Sigmoid colon (tissue), 7 donors: ENCODE results near the gene AQR. TPM values are rescaled to one million over a fixed set of nuclear protein-coding genes. Genes with fewer than 3 reads are reported as not detected.

Source experiments
- DNase-seq: peaks from one replicate; pipeline ENCODE4 v3.0.0-alpha.2; 2019
- H3K27ac ChIP-seq, 4 donors: fragments of 200-600 bp; sonication (generic); one replicate each; pipeline ENCODE4 v1.5.1; 2016 to 2019; ENCODE audit warnings: mild to moderate bottlenecking in 1 of 4
- H3K27me3 ChIP-seq, 3 donors: fragments of 200-600 bp; sonication (generic); one replicate each; pipeline ENCODE4 v1.5.1; 2019; ENCODE audit warnings: mild to moderate bottlenecking in 1 of 3
- H3K36me3 ChIP-seq, 4 donors: fragments of 200-600 bp; sonication (generic); one replicate each; pipeline ENCODE4 v1.5.1; 2016 to 2019
- H3K4me1 ChIP-seq, 4 donors: fragments of 200-600 bp; sonication (generic); one replicate each; pipeline ENCODE4 v1.5.1; 2017 to 2019
- H3K4me3 ChIP-seq, 4 donors: fragments of 200-600 bp; sonication (generic); one replicate each; pipeline ENCODE4 v1.5.1; 2017 to 2019; ENCODE audit warnings: mild to moderate bottlenecking in 2 of 4, moderate library complexity in 1 of 4
- H3K9me3 ChIP-seq, 4 donors: fragments of 200-600 bp in 3 of 4; sonication (generic) in 3 of 4; one replicate each; pipeline versions ENCODE4 v1.5.1 to v1.6.1; 2013 to 2019
- CTCF ChIP-seq, 4 experiments: fragments of 450-650 bp in 3 of 4; fragments of 200-600 bp in 1 of 4; IDR thresholded peaks; one replicate each; pipeline ENCODE4 v1.5.1; 2016 to 2019; ENCODE audit warnings: antibody characterized with exemption in 4 of 4, mild to moderate bottlenecking in 3 of 4, moderate library complexity in 2 of 4
- EP300 ChIP-seq, 4 donors: sonication (generic); formaldehyde crosslinking; IDR thresholded peaks; one replicate each; pipeline ENCODE4 v1.6.1; 2017; ENCODE audit warnings: antibody characterized with exemption in 4 of 4
- POLR2A ChIP-seq, 2 donors: fragments of 450-650 bp; IDR thresholded peaks; one replicate each; pipeline ENCODE4 v1.6.1; 2016; ENCODE audit warnings: antibody characterized with exemption in 2 of 2, mild to moderate bottlenecking in 2 of 2, moderate library complexity in 2 of 2
- POLR2AphosphoS5 ChIP-seq, 4 donors: sonication (generic); formaldehyde crosslinking; IDR thresholded peaks; one replicate each; pipeline ENCODE4 v1.6.1; 2017; ENCODE audit warnings: antibody characterized with exemption in 4 of 4
- WGBS, 2 donors: extraction: QIAGEN DNeasy Blood & Tissue Kit; methylation state at CpG; one replicate each; pipeline ENCODE4 v1.1.7; 2013; 5-methylcytosine and 5-hydroxymethylcytosine counted together
- intact Hi-C: fragments of 100-400 bp; cut with DNase I; formaldehyde crosslinking; loops from one replicate; pipeline ENCODE4 v1.15.1; 2023
- polyA plus RNA-seq, 3 donors: library from polyadenylated mRNA; stranded (reverse); fragments of 200-250 nt; gene quantifications; one replicate each; pipeline ENCODE4 v1.2.3, GENCODE V29; 2013
- total RNA-seq, 4 donors: library from RNA; depleted of rRNA; stranded (reverse); fragments of >200 nt; gene quantifications; one replicate each; pipeline ENCODE4 v1.1.0, GENCODE V29; 2016
- donor health status: healthy with polysubstance abuse.
- donor health status: Bipolar disorder and iron deficiency.
- donor health status: healthy.

AQR gene
- total and polyA plus RNA-seq, 7 donors = 3.7 to 24.2 (median 17.4) TPM

GRCh38 chr15:34828145-34828911 lies 141.2 kb downstream of the AQR start:
- Histone ChIP-seq H3K9me3 (no peaks in the 10 kb centered on the region), H3K27me3 (no peaks in the 10 kb centered on the region), H3K36me3 (no peaks in the 10 kb centered on the region), H3K27ac (no peak overlapping the region), H3K4me3 (no peak overlapping the region), H3K4me1 (peaks cover 0 to 8% (median 3%) of the 10 kb centered on the region in 4 donors)
- no peak for TF ChIP-seq CTCF (IDR thresholded peaks at IDR 0.05)
- WGBS, 2 donors = 70 to 82% methylated on average over 5 of the region's 5 CpGs
- DNase-seq = no peak
- intact Hi-C loops = no loop called here

GRCh38 chr15:34821831-34822230 lies 147.7 kb downstream of the AQR start:
- no peak overlapping the region for H3K27ac ChIP-seq
- no peaks in the 10 kb centered on the region for H3K9me3 ChIP-seq
- H3K36me3 ChIP-seq = no peaks in the 10 kb centered on the region
- TF ChIP-seq EP300 (IDR thresholded peaks at IDR 0.05) (no peak), POLR2A (IDR thresholded peaks at IDR 0.05) (no peak), CTCF (IDR thresholded peaks at IDR 0.05) (no peak), POLR2AphosphoS5 (IDR thresholded peaks at IDR 0.05) (no peak)
- H3K4me3 ChIP-seq = no peak overlapping the region
- 70 to 79% methylated on average over 3 of the region's 3 CpGs for WGBS, 2 donors
- H3K4me1 ChIP-seq = peaks cover 0 to 8% (median 3%) of the 10 kb centered on the region in 4 donors
- intact Hi-C loops = no loop called here
- no peak for DNase-seq
- H3K27me3 ChIP-seq = no peaks in the 10 kb centered on the region

GRCh38 chr15:34820110-34820509 lies 149.4 kb downstream of the AQR start:
- TF ChIP-seq POLR2AphosphoS5 (IDR thresholded peaks at IDR 0.05) (no peak), CTCF (IDR thresholded peaks at IDR 0.05) (no peak), EP300 (IDR thresholded peaks at IDR 0.05) (no peak), POLR2A (IDR thresholded peaks at IDR 0.05) (no peak)
- no peaks in the 10 kb centered on the region for H3K27me3 ChIP-seq
- intact Hi-C loops = no loop called here
- H3K36me3 ChIP-seq = no peaks in the 10 kb centered on the region
- WGBS, 2 donors = 76 to 86% methylated on average over 5 of the region's 5 CpGs
- no peaks in the 10 kb centered on the region for H3K9me3 ChIP-seq
- H3K4me1 ChIP-seq = peaks cover 0 to 5% (median 0%) of the 10 kb centered on the region in 4 donors
- no peak overlapping the region for H3K27ac ChIP-seq
- no peak overlapping the region for H3K4me3 ChIP-seq
- no peak for DNase-seq

- Histone ChIP-seq H3K36me3 (no peaks in the 10 kb centered on the region), H3K4me3 (no peak overlapping the region), H3K4me1 (no peaks in the 10 kb centered on the region), H3K9me3 (no peaks in the 10 kb centered on the region), H3K27ac (no peak overlapping the region), H3K27me3 (no peaks in the 10 kb centered on the region)
- intact Hi-C loops = no loop called here
- no peak for DNase-seq
- no peak for TF ChIP-seq POLR2A (IDR thresholded peaks at IDR 0.05)
- 90 to 93% methylated on average over 1 of the region's 1 CpG for WGBS, 2 donors
These were observed 151.0 kb downstream of the AQR start for GRCh38 chr15:34818526-34818925.

- TF ChIP-seq POLR2A (IDR thresholded peaks at IDR 0.05) (no peak), EP300 (IDR thresholded peaks at IDR 0.05) (no peak), CTCF (IDR thresholded peaks at IDR 0.05) (no peak), POLR2AphosphoS5 (IDR thresholded peaks at IDR 0.05) (no peak)
- WGBS, 2 donors = 45 to 65% methylated on average over 1 of the region's 1 CpG
- peaks cover 0 to 3% (median 0%) of the 10 kb centered on the region in 4 donors for H3K4me1 ChIP-seq
- no peak overlapping the region for H3K4me3 ChIP-seq
- H3K27me3 ChIP-seq = no peaks in the 10 kb centered on the region
- H3K9me3 ChIP-seq = no peaks in the 10 kb centered on the region
- no peak for DNase-seq
- H3K27ac ChIP-seq = no peak overlapping the region
- no peaks in the 10 kb centered on the region for H3K36me3 ChIP-seq
- intact Hi-C loops = no loop called here
These were observed 153.7 kb downstream of the AQR start for GRCh38 chr15:34815836-34816235.
